Activated effector memory CD4-positive, alpha-beta T cell treated with anti-CD3 and anti-CD28 coated beads, Interleukin-2, amount 50 U/mL, for 16 hours (primary cell): ENCODE measurements around the gene SCN1A.
"Not testable (repeated sequence)": the region's sequence is repeated elsewhere in the genome, so short reads cannot be mapped to it uniquely, and the experiment has no call there.

Experiments used
- DNase-seq: peaks from one replicate; pipeline ENCODE4 v3.0.0-alpha.2; 2020

The SCN1A gene

DNA sequence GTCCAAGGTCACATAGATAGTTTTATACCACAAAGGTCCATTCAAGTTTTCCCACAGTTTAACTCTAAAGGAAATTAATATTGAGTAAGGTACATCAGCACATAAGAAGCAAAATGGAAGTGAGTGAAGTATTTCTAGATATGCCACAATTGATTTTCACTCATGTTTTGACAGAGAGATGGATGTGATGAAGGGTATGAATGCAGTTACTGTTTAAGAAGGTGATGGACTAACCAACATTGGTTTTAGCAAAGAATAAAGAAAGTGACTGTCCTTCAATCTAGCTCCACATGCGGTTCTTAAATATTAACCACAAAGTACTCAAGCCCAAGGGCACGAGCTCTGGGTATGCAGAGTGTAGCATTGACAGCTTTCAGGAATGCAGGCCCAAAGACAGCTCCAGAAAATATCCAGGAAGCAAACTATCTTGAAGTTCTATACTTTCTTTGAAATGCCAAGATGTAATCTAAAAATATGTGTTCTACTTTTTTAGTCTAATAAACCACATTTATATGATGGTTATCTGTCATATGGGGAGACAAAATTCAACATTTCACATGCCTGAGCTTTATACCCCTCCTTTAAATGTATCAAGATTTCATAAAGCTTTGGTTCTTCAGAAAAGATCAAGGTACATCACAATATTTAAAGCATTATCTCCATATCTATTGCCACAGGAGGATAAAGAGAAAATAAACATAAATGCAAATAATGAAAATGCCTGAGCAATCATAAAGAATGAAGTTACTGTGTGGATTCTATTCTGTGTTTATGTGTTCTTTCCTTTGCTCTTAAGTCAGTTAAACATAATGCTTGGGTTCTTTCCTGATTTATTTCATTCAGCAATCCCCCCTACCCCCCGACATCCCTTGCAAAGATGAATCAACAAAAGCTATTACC, 6.7 kb upstream of the SCN1A start:
- no peak for DNase-seq

DNA sequence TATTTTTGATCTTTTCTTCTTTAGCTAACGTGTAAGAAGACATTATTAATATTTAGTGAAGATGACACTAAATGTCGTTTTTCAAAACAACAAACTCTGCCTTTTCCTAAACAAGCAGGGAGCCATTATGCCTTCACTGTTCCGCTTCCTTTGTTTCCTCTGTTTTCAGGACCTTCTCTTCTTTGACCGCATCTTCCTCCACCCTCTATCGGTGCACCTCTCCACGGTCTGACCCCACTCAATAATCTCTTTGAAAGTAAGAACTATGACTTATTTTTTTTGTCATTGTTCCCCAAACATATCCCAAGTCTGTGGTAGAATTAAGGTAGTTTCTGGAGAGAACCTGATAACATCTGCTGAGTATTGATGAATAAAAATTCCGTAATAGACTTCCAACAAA, 5.8 kb upstream of the SCN1A start:
- no peak for DNase-seq

DNA sequence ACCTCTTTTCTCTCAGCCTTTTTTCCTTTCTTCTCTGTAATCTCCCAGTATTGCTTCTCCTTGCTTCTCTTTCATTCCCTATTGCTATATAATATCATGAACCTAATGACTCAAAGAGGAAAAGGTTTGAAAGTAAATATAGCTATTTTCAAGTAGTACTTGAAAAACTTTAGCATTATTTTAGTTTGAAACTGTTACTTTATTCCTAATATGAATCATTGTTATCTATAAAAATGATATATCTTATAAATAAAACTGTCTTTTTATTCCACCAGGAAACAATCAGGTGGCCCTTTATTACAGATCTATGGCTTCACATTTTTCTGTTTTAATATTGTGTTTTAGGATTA, 311 bp upstream of the SCN1A start:
- no peak for DNase-seq

- no peak for DNase-seq
These were observed 1.7 kb downstream of the SCN1A start for GRCh38 chr2:166126007-166126639.

DNA sequence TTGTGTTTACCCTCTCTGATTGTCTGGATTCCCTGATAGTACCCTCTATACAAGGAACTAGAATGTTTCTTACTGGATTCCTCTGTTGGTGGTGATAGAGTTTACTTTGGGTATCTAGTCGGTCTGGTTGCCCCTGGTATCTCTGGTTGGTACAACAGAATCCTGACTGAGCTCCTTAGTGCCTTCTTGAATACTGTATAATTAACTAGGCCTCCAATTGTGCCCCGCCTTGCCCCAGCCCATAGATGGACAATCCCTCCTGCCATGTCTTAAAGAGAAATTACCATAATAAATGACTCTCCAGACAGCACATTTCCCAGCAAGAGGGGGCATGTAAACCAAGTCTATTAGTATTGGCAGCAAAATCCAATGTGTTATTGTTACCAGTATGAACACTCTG, 2.3 kb downstream of the SCN1A start:
- no peak for DNase-seq

DNA sequence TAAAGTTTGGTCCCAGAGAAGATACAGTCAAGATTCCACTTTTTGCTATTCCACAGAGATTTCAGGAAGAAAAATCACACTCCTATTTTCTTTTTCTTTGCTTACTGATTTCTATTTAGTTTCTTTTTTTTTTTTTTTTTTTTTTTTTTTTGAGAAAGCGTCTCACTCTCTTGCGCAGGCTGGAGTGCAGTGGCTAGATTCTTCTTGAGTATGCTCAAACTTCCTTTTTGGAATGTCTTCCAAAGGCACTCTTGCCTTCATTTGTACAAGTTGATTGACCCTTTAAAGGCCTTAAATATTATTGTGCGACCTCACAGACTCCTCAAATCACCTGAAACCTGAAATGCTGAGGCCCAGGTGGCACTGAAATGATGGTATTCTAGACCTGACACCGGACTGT, 9.6 kb downstream of the SCN1A start:
- DNase-seq: no peak

DNA sequence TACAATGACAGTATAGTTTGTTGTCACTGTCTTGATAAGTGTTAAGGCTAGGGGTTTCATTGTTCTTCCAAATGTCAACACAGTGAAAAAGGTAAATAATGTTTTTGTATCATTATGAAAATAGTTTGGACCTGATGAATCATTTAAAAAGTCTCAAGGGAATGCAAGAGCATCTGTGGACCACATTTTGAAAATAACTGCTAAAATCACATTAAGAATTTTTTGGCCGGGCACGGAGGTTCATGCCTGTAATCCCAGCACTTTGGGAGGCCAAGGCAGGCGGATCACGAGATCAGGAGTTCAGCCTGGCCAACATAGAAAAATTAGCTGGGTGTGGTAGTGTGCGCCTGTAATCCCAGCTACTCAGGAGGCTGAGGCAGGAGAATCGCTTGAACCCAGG, 10.3 kb downstream of the SCN1A start:
- DNase-seq: no peak

GRCh38 chr2:166115589-166115988, 12.2 kb downstream of the SCN1A start:
- DNase-seq: no peak

GRCh38 chr2:166112193-166112605, 15.6 kb downstream of the SCN1A start:
- no peak for DNase-seq

GRCh38 chr2:166106431-166107015, 21.3 kb downstream of the SCN1A start:
- DNase-seq: no peak

DNA sequence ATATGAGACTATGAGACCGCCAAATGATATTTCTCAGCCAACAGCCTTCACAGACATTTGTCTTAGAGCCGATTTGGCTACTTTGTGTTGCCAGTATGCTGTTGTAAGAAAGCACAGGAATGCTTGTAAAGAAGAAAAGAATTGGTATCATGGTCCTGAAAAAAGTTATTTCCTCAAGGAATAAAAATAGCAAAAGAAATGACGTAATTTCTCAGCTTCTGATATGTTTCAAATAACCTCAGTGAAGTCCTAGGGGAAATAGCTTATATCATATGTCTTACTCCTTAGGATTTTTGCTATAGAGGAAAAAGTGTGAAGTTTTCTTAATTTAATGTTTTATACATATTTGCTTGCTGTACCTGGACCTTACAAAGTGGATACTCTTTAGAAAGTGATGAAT, 23.0 kb downstream of the SCN1A start:
- no peak for DNase-seq

DNA sequence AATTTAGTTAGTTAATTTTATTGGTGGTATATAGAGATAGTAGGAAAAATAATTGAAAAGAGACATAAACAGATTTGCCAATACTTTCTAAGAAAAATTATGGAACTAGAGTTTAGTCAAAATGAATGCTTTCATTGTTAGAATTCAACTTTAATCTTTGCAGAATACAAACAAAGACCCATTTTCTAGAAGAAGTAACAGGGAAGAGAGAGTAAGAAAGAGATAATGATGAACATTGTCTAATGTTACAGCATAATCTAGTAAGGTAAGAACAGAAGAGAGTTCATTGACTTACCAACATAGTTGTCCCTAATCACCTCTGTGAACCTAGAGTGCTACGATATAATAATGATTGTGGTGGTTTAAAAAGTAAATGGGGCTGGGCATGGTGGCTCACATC, 23.7 kb downstream of the SCN1A start:
- DNase-seq: no peak

DNA sequence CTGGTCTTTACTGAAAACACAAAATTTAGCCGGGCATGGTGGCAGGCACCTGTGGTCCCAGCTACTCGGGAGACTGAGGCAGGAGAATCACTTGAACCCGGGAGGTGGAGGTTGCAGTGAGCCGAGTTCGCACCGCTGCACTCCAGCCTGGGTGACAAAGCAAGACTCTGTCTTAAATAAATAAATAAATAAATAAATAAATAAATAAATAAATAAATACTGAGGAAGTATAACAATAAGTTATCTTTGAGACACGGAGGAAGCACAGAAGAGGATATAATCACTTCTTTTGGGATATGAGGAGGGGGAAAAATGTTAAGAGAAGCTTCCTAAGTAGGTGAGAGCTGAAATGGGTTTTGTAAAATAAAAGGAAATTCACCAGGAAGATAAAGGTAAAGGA, 24.5 kb downstream of the SCN1A start:
- DNase-seq: not testable (repeated sequence)

DNA sequence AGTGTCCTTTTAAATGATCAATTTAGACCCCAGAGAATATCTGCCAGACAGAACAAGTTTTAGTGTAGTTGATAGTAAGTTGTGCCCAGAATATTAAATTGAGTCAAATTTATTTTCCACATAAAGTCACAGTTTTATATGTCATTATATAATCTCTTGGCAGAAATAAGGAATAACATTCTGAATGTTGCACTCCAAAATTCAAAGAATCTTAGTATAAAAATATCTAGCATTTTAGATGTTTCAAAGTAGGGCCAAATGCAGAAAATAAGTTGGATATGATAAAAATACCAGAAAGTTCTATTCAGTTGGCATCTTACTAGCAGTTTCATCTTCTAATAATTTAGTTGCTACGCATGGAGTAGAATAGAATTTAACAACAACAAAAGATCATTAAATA, 33.5 kb downstream of the SCN1A start:
- no peak for DNase-seq

GRCh38 chr2:166092889-166093288, 34.9 kb downstream of the SCN1A start:
- DNase-seq: no peak

DNA sequence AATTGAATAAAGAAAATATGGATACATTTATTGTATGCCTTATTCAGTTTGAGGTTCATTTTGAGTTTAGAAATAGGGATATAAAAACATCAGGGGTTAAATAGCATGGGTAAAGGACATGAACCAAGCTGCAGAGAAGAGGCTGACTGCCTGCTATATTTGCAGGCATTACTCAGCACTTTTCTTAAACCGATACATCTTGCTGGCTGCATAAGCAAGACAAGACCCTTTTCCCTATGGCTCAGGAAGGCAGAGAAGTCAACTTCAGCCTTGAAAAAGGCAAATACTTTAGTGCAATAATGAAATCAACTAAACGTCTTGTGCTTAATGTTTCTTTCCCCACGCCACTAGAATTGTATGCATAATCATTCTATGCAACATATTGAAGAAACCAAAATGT, 36.4 kb downstream of the SCN1A start:
- no peak for DNase-seq

DNA sequence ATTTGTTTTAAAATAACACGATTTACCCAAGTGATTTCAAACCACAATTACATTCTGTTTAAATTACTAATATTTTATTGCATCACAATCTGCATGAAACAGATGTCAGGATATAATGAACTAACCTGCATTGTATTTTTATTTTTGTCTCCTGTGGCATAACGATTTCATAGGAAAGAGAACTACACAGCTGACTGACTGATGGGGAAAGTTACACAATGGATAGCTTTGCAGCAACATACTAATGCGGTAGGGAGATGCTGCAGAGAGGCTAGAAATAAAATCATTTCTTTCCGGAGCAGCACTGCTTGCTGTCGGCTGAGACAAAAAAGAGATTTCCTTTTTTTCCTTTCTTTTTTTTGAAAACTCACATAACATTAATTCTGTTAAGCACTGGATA, 36.9 kb downstream of the SCN1A start:
- no peak for DNase-seq

- DNase-seq: no peak
These were observed 37.5 kb downstream of the SCN1A start for GRCh38 chr2:166090346-166090745.

DNA sequence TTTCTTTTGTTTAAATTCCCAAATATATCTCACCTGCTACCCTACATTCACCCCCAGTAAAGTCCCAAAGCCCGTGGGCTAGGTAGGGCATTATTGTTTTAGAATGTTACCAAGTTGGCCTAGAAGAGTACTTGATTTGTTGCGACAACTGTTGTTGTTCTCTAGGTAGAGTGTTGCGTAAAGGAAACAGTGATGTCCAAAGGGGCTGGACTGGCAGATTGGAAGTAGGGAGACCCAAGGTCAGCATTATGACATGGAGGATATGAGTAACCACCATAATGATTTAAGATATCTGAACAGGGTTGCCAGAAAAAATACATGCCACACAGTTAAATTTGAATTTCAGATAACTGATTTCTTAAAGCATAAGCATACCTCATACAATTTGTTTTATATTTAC, 39.2 kb downstream of the SCN1A start:
- DNase-seq: no peak

- no peak for DNase-seq
These were observed 43.5 kb downstream of the SCN1A start for GRCh38 chr2:166084301-166084700.

- DNase-seq: no peak
These were observed 45.1 kb downstream of the SCN1A start for GRCh38 chr2:166082736-166083135.

GRCh38 chr2:166081852-166082251, 46.0 kb downstream of the SCN1A start:
- DNase-seq: no peak

GRCh38 chr2:166081131-166081632, 46.6 kb downstream of the SCN1A start:
- DNase-seq: no peak

- no peak for DNase-seq
These were observed 53.4 kb downstream of the SCN1A start for GRCh38 chr2:166074430-166074829.
